Osteocyte (in vitro differentiated cells): Measurements from ENCODE around the gene CEACAM21. TPM values are rescaled to one million over a fixed set of nuclear protein-coding genes. Genes with fewer than 3 reads are reported as not detected.
A peak's percentile ranks its signal among the peaks of the same experiment; 100 is the strongest.

Experiments used
- DNase-seq: peaks from one replicate; pipeline ENCODE4 v3.0.0; 2021; ENCODE audit warnings: mixed read lengths; ENCODE audit not compliant: unreplicated experiment; ENCODE audit errors: extremely low spot score
- H3K27ac Mint-ChIP-seq: one replicate; pipeline ENCODE4 v1.8.0; 2021; ENCODE audit warnings: mild to moderate bottlenecking, mixed read lengths; ENCODE audit not compliant: unreplicated experiment
- H3K27me3 Mint-ChIP-seq: one replicate; pipeline ENCODE4 v1.8.0; 2021; ENCODE audit warnings: mixed read lengths; ENCODE audit not compliant: unreplicated experiment
- H3K36me3 Mint-ChIP-seq: one replicate; pipeline ENCODE4 v1.8.0; 2021; ENCODE audit warnings: mixed read lengths; ENCODE audit not compliant: unreplicated experiment
- H3K4me1 Mint-ChIP-seq: one replicate; pipeline ENCODE4 v1.8.0; 2021; ENCODE audit warnings: mixed read lengths; ENCODE audit not compliant: unreplicated experiment
- H3K4me3 Mint-ChIP-seq: one replicate; pipeline ENCODE4 v1.8.0; 2021; ENCODE audit warnings: mild to moderate bottlenecking, moderate library complexity, mixed read lengths; ENCODE audit not compliant: unreplicated experiment
- H3K9me3 Mint-ChIP-seq: one replicate; pipeline ENCODE4 v1.8.0; 2021; ENCODE audit warnings: mixed read lengths; ENCODE audit not compliant: unreplicated experiment
- CTCF ChIP-seq: fragments of 200-600 bp; sonication (generic); IDR thresholded peaks from 2 replicates; pipeline ENCODE4 v1.5.0; 2021; ENCODE audit warnings: antibody characterized with exemption, mild to moderate bottlenecking, moderate library complexity
- total RNA-seq: library from RNA; stranded (reverse); gene quantifications from 2 replicates; pipeline ENCODE4 v1.2.1, GENCODE V29; 2021

The CEACAM21 gene
- total RNA-seq, 1 donor from 2014 or later = not detected

- H3K4me3 Mint-ChIP-seq = no peak overlapping the region
- no peaks in the 10 kb centered on the region for H3K9me3 Mint-ChIP-seq
- no peaks in the 10 kb centered on the region for H3K36me3 Mint-ChIP-seq
- H3K27me3 Mint-ChIP-seq = peaks cover 15% of the 10 kb centered on the region
- H3K4me1 Mint-ChIP-seq = no peaks in the 10 kb centered on the region
- TF ChIP-seq CTCF = peak; percentile 45
- DNase-seq = no peak
- no peak overlapping the region for H3K27ac Mint-ChIP-seq
Measured at GRCh38 chr19:41537789-41538188, 38.2 kb upstream of the CEACAM21 start.

DNA sequence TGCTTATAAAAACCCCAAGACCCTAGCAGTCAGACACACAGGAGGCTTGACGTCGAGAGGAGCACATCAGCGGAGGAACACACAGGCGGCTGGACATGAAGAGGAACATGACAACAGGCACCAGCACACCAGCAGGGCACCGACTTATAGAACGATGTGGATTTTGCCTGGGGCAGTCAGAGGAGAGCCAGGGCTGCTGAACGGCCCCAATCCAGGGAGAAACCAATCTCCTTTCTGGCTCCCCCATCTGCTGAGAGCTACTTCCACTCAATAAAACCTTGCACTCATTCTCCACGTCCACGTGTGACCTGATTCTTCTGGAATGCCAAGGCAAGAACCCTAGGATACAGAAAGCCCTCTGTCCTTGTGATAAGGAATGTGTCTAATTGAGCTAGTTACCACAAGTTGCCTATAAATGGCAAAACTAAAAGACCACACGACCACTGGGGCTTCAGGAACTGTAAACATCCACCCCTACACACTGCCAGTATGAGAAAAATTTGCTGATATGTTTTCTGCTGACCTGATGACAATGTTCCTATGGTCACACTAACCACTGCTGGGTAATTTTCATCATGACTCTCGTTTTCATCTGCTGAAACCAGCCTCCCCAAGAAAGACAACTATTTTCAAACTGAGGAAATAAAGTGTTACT, 35.8 kb upstream of the CEACAM21 start:
- TF ChIP-seq CTCF = no peak
- Mint-ChIP-seq H3K36me3 (no peaks in the 10 kb centered on the region), H3K4me3 (no peak overlapping the region), H3K27ac (no peak overlapping the region), H3K27me3 (peaks cover 9% of the 10 kb centered on the region), H3K9me3 (no peaks in the 10 kb centered on the region), H3K4me1 (no peaks in the 10 kb centered on the region)
- no peak for DNase-seq

DNA sequence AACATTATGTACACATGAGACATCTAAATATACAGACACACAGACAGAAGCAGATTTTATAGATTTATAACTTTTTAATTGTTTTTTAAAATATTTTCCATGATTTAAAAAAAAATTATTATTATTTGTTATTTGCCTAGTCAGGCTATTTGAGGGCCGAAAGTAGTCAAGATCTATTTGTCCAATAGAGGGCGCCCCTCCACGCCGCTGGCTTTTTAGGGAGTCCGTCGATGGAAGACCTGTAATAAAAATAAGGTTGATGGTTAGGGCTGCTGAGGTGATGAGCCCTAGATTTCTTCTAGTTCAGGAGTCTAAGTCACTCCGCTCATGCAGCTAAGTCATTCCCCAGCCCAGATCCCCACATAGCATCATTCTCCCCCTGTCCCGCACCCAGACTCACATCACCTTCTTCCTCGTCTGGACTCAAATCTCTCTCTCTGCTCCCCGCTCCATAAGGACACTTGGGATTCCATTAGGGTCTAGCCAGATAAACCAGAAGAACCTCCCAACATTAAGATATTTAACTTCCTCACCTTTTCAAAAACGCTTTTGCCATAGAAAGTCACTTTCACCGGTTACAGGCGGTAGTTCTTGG, 33.9 kb upstream of the CEACAM21 start:
- no peak overlapping the region for H3K4me3 Mint-ChIP-seq
- peak; percentile 49 for TF ChIP-seq CTCF
- H3K4me1 Mint-ChIP-seq = no peaks in the 10 kb centered on the region
- H3K27me3 Mint-ChIP-seq = peaks cover 15% of the 10 kb centered on the region
- H3K9me3 Mint-ChIP-seq = no peaks in the 10 kb centered on the region
- no peak for DNase-seq
- H3K36me3 Mint-ChIP-seq = no peaks in the 10 kb centered on the region
- no peak overlapping the region for H3K27ac Mint-ChIP-seq

GRCh38 chr19:41542622-41543021, 33.3 kb upstream of the CEACAM21 start:
- H3K4me3 Mint-ChIP-seq = no peak overlapping the region
- no peaks in the 10 kb centered on the region for H3K4me1 Mint-ChIP-seq
- no peak for DNase-seq
- no peaks in the 10 kb centered on the region for H3K36me3 Mint-ChIP-seq
- peaks cover 18% of the 10 kb centered on the region for H3K27me3 Mint-ChIP-seq
- TF ChIP-seq CTCF = no peak
- H3K27ac Mint-ChIP-seq = no peak overlapping the region
- no peaks in the 10 kb centered on the region for H3K9me3 Mint-ChIP-seq

DNA sequence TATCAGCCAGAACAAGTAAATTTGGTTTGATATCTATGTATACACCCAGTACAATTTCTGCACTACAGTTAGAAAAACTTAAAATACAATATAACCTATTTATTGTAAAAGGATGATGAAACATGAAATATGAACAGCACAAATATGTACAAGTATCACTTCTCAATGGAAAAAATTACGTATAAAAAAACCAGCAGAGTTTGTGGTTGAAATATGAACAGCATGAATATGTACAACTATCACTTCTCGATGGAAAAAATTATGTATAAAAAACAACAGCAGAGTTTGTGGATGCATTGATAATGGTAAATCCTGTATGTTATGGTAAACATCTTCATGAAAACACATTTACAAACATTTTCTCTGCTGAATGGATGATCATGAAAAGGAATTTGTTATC, 32.4 kb upstream of the CEACAM21 start:
- Mint-ChIP-seq H3K27ac (no peak overlapping the region), H3K9me3 (no peaks in the 10 kb centered on the region), H3K4me1 (no peaks in the 10 kb centered on the region), H3K4me3 (no peak overlapping the region), H3K27me3 (peaks cover 23% of the 10 kb centered on the region), H3K36me3 (no peaks in the 10 kb centered on the region)
- DNase-seq = no peak
- no peak for TF ChIP-seq CTCF
